ENCODE measurements around the gene HDAC9.
"Not testable (repeated sequence)": the region's sequence is repeated elsewhere in the genome, so short reads cannot be mapped to it uniquely, and the experiment has no call there.

HDAC9 gene

DNA sequence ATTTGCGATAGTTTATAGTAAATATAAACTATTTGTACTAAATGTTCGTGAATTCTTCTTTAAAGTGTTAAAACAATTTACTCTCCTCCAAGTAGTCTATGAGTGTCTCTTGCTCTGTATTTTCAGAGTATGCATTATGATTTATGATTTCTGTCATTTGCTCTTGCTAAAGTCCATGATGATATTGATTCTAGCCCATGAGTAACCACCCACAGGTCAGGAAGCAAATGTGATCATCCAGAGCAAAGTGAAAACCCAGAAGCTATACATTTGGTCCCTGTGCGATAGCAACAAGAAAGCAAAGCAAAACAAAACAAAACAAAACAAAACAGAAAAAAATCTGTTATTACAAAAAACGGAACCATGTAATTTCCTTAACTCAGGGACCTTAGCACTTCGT lies 225.9 kb downstream of the HDAC9 start:
- DNase-seq (ENCODE audit: low read depth in 2 of 2) = no peak

DNA sequence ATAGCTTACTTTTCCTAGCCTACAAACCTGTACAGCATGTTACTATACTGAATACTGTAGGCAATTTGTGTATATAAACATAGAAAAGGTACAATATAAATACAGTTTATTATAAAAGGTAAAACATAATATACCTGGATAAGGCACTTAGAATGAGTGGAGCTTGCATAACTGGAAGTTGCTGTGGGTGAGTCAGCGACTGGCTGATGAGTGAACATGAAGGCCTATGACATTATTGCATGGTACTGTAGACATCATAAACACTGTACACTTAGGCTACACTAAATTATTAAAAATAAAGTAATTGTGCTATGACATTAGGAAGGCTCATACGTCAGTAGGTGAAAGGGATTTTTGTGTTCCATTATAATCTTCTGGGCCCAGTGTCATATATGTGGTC lies 228.8 kb downstream of the HDAC9 start:
- DNase-seq (ENCODE audit: low read depth in 2 of 2) = no peak

GRCh38 chr7:18727115-18727870 lies 231.7 kb downstream of the HDAC9 start:
- DNase-seq (ENCODE audit: low read depth in 2 of 2) = no peak

- not testable (repeated sequence) for DNase-seq (ENCODE audit: low read depth in 2 of 2)
Measured at GRCh38 chr7:18736012-18736411, 240.5 kb downstream of the HDAC9 start.

- DNase-seq (ENCODE audit: low read depth in 2 of 2) = no peak
Measured at GRCh38 chr7:18740579-18740988, 245.0 kb downstream of the HDAC9 start.

DNA sequence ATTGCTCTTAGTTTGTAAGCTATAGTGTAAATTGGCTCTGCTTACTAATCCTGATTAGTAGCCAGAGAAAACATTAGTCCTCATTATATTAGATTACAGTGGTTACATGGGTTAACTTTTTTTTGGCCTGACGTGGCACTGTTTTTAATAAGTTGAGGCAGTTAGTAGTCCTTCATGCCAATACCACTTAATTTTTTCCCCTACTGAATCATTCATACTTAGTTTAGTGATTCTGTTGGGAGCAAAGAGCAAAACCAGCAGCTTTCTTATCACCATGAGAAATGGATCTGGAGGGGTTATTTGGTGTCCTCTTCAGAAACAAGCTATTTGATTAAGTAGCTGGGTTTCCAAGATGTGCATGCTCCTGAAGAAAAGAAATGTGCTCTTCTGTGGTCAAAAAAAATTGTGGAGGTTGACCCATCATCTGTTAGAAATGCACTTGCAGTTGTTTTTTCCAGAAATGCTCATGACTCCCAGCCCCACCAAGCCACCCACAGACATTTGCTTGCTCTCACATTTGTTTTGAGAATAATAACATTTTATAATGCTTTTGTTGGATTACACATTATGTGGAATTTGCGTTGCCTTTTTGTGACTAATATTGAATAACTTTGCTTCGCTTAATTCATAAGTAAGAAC lies 258.5 kb downstream of the HDAC9 start:
- DNase-seq (ENCODE audit: low read depth in 2 of 2) = no peak

GRCh38 chr7:18754766-18755165 lies 259.2 kb downstream of the HDAC9 start:
- DNase-seq (ENCODE audit: low read depth in 2 of 2) = no peak

GRCh38 chr7:18755793-18756192 lies 260.2 kb downstream of the HDAC9 start:
- DNase-seq (ENCODE audit: low read depth in 2 of 2) = no peak

- no peak for DNase-seq (ENCODE audit: low read depth in 2 of 2)
Measured at GRCh38 chr7:18756378-18757050, 261.0 kb downstream of the HDAC9 start.

GRCh38 chr7:18760046-18760445 lies 264.5 kb downstream of the HDAC9 start:
- no peak for DNase-seq (ENCODE audit: low read depth in 2 of 2)

- DNase-seq (ENCODE audit: low read depth in 2 of 2) = no peak
Measured at GRCh38 chr7:18760631-18761445, 265.3 kb downstream of the HDAC9 start.

DNA sequence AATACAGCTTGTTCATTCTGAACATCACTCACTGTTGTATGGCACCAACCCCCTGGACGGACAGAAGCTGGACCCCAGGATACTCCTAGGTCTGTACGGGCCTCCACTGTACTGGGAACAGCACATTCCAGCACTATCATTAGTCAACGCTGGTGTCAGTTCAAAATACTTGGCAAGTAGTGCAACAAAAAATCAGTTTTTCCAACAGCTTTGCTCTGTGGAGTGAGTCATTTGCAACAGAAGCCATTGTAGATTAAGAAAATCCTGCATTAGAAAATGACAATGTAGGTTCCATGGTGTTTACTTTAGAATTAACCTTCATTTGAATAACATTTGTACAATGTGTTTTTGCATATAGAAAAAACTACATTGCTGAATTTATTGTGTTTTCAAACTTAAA lies 266.6 kb downstream of the HDAC9 start:
- DNase-seq (ENCODE audit: low read depth in 2 of 2) = no peak

- no peak for DNase-seq (ENCODE audit: low read depth in 2 of 2)
Measured at GRCh38 chr7:18768256-18768655, 272.7 kb downstream of the HDAC9 start.

DNA sequence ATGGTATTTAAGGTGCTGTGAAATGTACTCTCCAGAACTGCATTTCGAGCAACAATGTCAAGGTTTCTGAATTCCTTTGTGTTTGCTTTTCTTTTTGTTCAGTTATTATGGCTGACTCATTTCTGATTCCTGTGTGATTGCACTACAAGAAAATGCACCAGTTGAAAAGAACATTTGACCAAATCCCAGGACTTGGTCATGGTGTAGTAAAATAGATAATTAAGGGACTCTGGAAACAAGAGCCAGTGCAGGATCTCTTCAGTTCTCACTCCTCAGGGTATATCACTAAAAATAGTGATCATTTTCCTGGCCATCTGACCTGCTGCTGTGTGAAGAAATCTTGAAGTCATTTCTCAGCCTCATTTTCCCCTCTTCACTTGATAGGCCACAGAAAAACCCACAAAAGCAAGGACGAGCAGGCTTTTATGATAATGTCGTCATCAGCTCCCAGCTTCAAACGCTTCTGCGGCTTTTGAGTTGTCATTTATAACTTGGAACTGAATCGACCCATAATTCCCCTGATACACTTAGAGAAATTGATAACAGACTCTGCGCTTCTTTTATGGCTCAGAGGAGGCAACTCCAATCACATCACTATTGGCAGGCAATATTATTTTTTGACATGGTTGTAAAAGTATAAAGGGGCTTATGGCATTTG lies 274.7 kb downstream of the HDAC9 start:
- no peak for DNase-seq (ENCODE audit: low read depth in 2 of 2)

DNA sequence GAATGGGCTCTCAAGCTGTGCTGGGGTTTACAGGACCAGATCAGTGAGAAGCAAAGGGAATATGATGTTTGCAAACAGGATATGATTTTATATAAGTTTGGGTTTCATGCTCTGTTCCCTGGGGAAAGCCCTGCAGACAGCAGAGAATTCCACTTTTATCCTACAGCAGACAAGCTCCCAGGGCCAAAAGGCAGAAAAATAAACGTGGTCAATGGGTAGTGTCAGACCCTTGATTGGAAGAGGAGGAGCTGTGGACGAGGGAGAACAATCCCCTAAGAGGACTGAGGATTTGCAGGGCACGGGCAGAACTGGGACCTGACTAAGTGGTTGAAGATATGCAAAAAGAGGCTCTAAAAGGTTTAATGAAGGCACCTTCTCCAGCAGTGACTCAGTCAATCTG lies 275.3 kb downstream of the HDAC9 start:
- DNase-seq (ENCODE audit: low read depth in 2 of 2) = no peak

DNA sequence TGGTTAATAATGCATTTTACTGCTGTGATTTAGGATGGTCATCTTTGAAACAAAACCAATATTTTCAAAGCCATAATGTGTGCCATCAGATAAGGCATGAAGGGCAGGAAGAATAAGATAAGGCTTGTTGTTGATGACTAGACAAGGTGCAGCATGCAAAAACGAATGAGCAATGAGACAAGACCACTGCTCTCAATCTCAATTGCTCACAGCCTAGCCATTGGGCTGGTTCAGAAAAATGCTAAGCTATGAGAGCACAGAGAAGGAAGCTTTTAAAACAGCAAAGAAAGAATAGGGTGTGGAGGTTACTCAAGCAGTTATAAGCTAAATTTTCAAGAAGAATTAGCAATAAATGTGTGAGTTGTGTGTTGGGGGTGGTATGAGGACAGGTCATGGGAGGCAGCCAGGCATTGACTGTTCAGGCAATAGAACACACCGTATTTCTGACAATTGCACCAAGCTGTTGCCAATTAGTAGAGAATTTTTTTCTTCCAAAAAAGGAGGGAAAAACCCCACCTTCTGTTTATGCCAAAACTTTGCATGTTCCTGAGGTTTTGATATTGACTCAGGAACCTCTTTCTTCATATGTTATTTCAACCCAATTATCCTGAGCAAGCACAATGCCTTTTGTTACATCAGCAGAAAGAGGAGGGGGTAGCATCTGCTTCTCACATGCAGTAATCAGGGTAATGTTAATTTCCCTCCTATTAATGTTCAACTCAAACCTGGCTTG lies 276.5 kb downstream of the HDAC9 start:
- DNase-seq (ENCODE audit: low read depth in 2 of 2) = no peak

DNA sequence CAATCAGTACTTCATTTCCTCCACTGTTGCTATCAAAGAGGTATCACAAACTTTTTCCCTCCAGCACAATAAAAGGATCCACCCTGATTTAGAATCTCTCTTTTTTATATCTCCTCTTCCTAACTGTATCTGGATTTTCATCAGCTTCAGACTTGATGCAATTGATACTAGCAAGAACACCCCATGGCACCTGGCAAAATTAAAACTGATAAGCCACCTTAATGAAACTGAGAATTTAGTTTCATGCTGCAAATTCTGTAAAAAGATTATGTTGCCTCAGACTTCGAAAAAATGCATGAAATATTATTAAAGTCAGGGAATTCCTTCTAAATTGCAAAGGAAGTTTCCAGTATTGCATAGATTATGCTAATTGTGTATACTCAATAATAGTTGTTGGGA lies 277.0 kb downstream of the HDAC9 start:
- DNase-seq (ENCODE audit: low read depth in 2 of 2) = no peak

GRCh38 chr7:18777314-18777713 lies 281.8 kb downstream of the HDAC9 start:
- no peak for DNase-seq (ENCODE audit: low read depth in 2 of 2)

DNA sequence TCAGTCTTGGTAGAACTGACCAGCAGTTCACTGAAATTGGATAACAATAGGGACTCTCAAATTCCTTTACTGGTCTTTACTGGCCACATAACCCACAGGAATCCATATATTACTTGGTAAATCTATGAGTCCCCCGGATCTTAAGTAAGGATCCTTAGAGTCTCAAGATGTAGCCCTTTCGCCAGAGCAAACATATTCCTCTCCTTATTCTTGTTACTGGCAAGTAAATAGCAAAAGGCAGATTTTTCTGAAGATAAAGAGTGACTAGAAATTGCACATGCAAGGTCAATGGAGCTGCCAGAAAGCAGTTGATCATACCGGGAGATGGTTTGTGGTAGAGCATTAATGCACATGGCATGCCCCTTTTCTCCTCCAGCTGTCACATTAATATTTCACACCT lies 283.0 kb downstream of the HDAC9 start:
- no peak for DNase-seq (ENCODE audit: low read depth in 2 of 2)

GRCh38 chr7:18780266-18780665 lies 284.7 kb downstream of the HDAC9 start:
- no peak for DNase-seq (ENCODE audit: low read depth in 2 of 2)

- DNase-seq (ENCODE audit: low read depth in 2 of 2) = no peak
Measured at GRCh38 chr7:18780938-18781337, 285.4 kb downstream of the HDAC9 start.

Data from activated CD4-positive, alpha-beta T cell treated with anti-CD3 and anti-CD28 coated beads for 24 hours (primary cell).